ENCODE measurements around the gene HEYL. TPM values are rescaled to one million over a fixed set of nuclear protein-coding genes. Genes with fewer than 3 reads are reported as not detected.

The HEYL gene
- total RNA-seq, 1 donor from 2014 or later, result 21.2 TPM

GRCh38 chr1:39668894-39669293 is 29.5 kb upstream of the HEYL start:
- intact Hi-C loops (cut with micrococcal nuclease), result no loop called here
- H3K27me3 ChIP-seq (ENCODE audit: low read depth), result peaks cover 19% of the 10 kb centered on the region
- H3K36me3 ChIP-seq, result peaks cover 10% of the 10 kb centered on the region
- peak overlapping the region; percentile 53 for H3K27ac ChIP-seq (replicated peaks)
- no peak for DNase-seq
- no peaks in the 10 kb centered on the region for H3K9me3 ChIP-seq (replicated peaks)
- H3K4me1 ChIP-seq, result peaks cover 59% of the 10 kb centered on the region
- no peak overlapping the region for H3K4me3 ChIP-seq
- TF ChIP-seq CTCF (IDR thresholded peaks at IDR 0.05; ENCODE audit: borderline replicate concordance), result no peak

- H3K27ac ChIP-seq (replicated peaks), result peak overlapping the region; percentile 53
- H3K27me3 ChIP-seq (ENCODE audit: low read depth), result peaks cover 19% of the 10 kb centered on the region
- intact Hi-C loops (cut with micrococcal nuclease), result no loop called here
- H3K36me3 ChIP-seq, result peaks cover 10% of the 10 kb centered on the region
- TF ChIP-seq CTCF (IDR thresholded peaks at IDR 0.05; ENCODE audit: borderline replicate concordance), result no peak
- no peaks in the 10 kb centered on the region for H3K9me3 ChIP-seq (replicated peaks)
- DNase-seq, result peak; percentile 71
- peaks cover 59% of the 10 kb centered on the region for H3K4me1 ChIP-seq
- H3K4me3 ChIP-seq, result no peak overlapping the region
These were observed 28.7 kb upstream of the HEYL start for GRCh38 chr1:39668111-39668510.

- Histone ChIP-seq H3K4me1 (peaks cover 46% of the 10 kb centered on the region), H3K4me3 (no peak overlapping the region), H3K27me3 (ENCODE audit: low read depth) (peaks cover 15% of the 10 kb centered on the region), H3K27ac (replicated peaks) (no peak overlapping the region), H3K36me3 (peaks cover 10% of the 10 kb centered on the region), H3K9me3 (replicated peaks) (no peaks in the 10 kb centered on the region)
- no peak for DNase-seq
- TF ChIP-seq CTCF (IDR thresholded peaks at IDR 0.05; ENCODE audit: borderline replicate concordance), result no peak
- intact Hi-C loops (cut with micrococcal nuclease), result no loop called here
These were observed 27.3 kb upstream of the HEYL start for GRCh38 chr1:39666772-39667171.

- peaks cover 10% of the 10 kb centered on the region for H3K36me3 ChIP-seq
- H3K4me1 ChIP-seq, result peaks cover 15% of the 10 kb centered on the region
- no peak overlapping the region for H3K4me3 ChIP-seq
- no peak for TF ChIP-seq CTCF (IDR thresholded peaks at IDR 0.05; ENCODE audit: borderline replicate concordance)
- no peaks in the 10 kb centered on the region for H3K27me3 ChIP-seq (ENCODE audit: low read depth)
- no peak overlapping the region for H3K27ac ChIP-seq (replicated peaks)
- intact Hi-C loops (cut with micrococcal nuclease), result no loop called here
- no peaks in the 10 kb centered on the region for H3K9me3 ChIP-seq (replicated peaks)
- DNase-seq, result no peak
These were observed 24.1 kb upstream of the HEYL start for GRCh38 chr1:39663559-39663958.

- intact Hi-C loops (cut with micrococcal nuclease), result no loop called here
- Histone ChIP-seq H3K27me3 (ENCODE audit: low read depth) (no peaks in the 10 kb centered on the region), H3K36me3 (peaks cover 10% of the 10 kb centered on the region), H3K9me3 (replicated peaks) (no peaks in the 10 kb centered on the region), H3K27ac (replicated peaks) (no peak overlapping the region), H3K4me3 (no peak overlapping the region), H3K4me1 (peaks cover 10% of the 10 kb centered on the region)
- DNase-seq, result no peak
- TF ChIP-seq CTCF (IDR thresholded peaks at IDR 0.05; ENCODE audit: borderline replicate concordance), result no peak
These were observed 23.4 kb upstream of the HEYL start for GRCh38 chr1:39662861-39663260.

- intact Hi-C loops (cut with micrococcal nuclease), result no loop called here
These were observed 20.1 kb upstream of the HEYL start for GRCh38 chr1:39659538-39659937.

More at GRCh38 chr1:39659538-39659937, 20.1 kb upstream of the HEYL start:
- no peak overlapping the region for H3K4me3 ChIP-seq
- H3K36me3 ChIP-seq, result no peaks in the 10 kb centered on the region
- peaks cover 24% of the 10 kb centered on the region for H3K4me1 ChIP-seq
- TF ChIP-seq CTCF (IDR thresholded peaks at IDR 0.05; ENCODE audit: borderline replicate concordance), result no peak
- no peak for DNase-seq
- no peak overlapping the region for H3K27ac ChIP-seq (replicated peaks)
- H3K9me3 ChIP-seq (replicated peaks), result no peaks in the 10 kb centered on the region
- no peaks in the 10 kb centered on the region for H3K27me3 ChIP-seq (ENCODE audit: low read depth)

All from left ventricle myocardium inferior (tissue), 1 donor.